HG03095 (cell line): ENCODE results near the gene ARL6IP1.
A peak's percentile ranks its signal among the peaks of the same experiment; 100 is the strongest.
"Not testable (repeated sequence)": the region's sequence is repeated elsewhere in the genome, so short reads cannot be mapped to it uniquely, and the experiment has no call there.

ENCODE experiments used
- ATAC-seq: cut with Tn5 transposase; IDR thresholded peaks from one replicate; pipeline ENCODE4 v1.9.1; 2021; ENCODE audit warnings: moderate library complexity; ENCODE audit not compliant: unreplicated experiment

Gene ARL6IP1

GRCh38 chr16:18762713-18763112 is 38.6 kb downstream of the ARL6IP1 start:
- ATAC-seq = peak; percentile 62

- ATAC-seq = peak; percentile 54
Observed at GRCh38 chr16:18759598-18760520, 41.5 kb downstream of the ARL6IP1 start.

- ATAC-seq = not testable (repeated sequence)
Observed at GRCh38 chr16:18757960-18758660, 43.2 kb downstream of the ARL6IP1 start.

GRCh38 chr16:18756639-18757038 is 44.7 kb downstream of the ARL6IP1 start:
- not testable (repeated sequence) for ATAC-seq

- ATAC-seq = not testable (repeated sequence)
Observed at GRCh38 chr16:18742870-18743269, 58.5 kb downstream of the ARL6IP1 start.
